Immature natural killer cell (primary cell): Measurements from ENCODE around the gene TCTA. TPM values are rescaled to one million over a fixed set of nuclear protein-coding genes. Genes with fewer than 3 reads are reported as not detected.

Experiments
- DNase-seq, 3 donors: peaks; one replicate each; pipeline ENCODE4 v3.0.0; 2022; ENCODE audit warnings: mixed read lengths in 1 of 3
- H3K27ac Mint-ChIP-seq, 6 donors: one replicate each; pipeline ENCODE4 v1.8.0; 2020; ENCODE audit warnings: mixed read lengths in 6 of 6, mild to moderate bottlenecking in 5 of 6, inconsistent platforms in 4 of 6, moderate library complexity in 3 of 6
- H3K27me3 Mint-ChIP-seq, 3 donors: one replicate each; pipeline ENCODE4 v1.8.0; 2020 to 2021; ENCODE audit warnings: low read depth in 3 of 3, mild to moderate bottlenecking in 3 of 3, mixed read lengths in 3 of 3, moderate library complexity in 3 of 3, inconsistent platforms in 1 of 3
- H3K36me3 Mint-ChIP-seq, 3 donors: one replicate each; pipeline ENCODE4 v1.8.0; 2020; ENCODE audit warnings: mixed read lengths in 3 of 3, inconsistent platforms in 2 of 3, mild to moderate bottlenecking in 2 of 3
- H3K4me1 Mint-ChIP-seq, 2 donors: one replicate each; pipeline ENCODE4 v1.8.0; 2020; ENCODE audit warnings: inconsistent platforms in 2 of 2, mild to moderate bottlenecking in 2 of 2, mixed read lengths in 2 of 2, moderate library complexity in 1 of 2
- H3K4me3 Mint-ChIP-seq, 5 donors: one replicate each; pipeline ENCODE4 v1.8.0; 2020; ENCODE audit warnings: mild to moderate bottlenecking in 5 of 5, mixed read lengths in 5 of 5, inconsistent platforms in 3 of 5, moderate library complexity in 3 of 5
- H3K9me3 Mint-ChIP-seq, 6 donors: one replicate each; pipeline ENCODE4 v1.8.0; 2020; ENCODE audit warnings: mild to moderate bottlenecking in 6 of 6, mixed read lengths in 6 of 6, inconsistent platforms in 4 of 6, moderate library complexity in 3 of 6
- polyA plus RNA-seq, 3 donors: library from polyadenylated mRNA; unstranded; fragments of 300-500 nt; fragmentation: Illumina TruSeq; gene quantifications; one replicate each; pipeline ENCODE4 v1.2.3, GENCODE V29; 2021

Gene TCTA
- polyA plus RNA-seq, 3 donors from 2014 or later: 57.3 to 86.2 (median 62.6) TPM

DNA sequence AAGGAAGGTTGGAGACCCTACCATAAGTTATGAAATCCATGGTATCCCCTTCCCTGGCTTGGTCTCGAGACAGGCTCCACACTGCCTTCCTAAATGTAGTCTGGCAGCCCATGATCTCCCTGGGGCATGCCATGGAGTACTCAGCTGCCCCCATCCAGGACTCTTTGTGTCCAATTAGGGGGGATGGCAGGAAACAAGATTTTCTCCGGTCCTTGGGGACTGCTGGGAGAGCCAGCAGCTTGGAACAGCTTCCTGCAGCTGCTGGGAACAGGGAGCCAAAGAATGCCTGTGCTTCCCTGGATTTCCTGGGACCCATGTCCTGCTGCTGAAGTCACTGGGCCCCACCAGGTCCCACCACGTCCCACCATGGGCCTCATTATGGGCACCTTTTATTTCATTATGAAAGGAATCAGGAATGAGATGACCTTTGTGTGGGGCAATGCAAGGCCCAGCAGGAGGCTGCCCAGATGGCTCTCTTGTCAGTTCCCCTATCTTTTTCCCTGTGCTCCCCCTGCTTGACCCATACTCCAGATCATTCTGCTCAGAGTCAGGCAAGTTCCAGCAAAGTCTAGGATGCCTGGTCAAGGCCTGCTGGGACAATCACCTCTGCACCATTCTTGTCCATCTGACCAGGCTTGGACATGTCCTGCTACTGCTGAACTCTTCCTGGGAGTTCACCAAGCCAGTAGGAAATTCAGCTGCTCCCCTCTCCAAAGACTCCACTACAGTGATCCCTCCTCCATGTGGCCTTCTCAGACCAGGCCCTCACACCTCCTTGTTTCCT, 42.9 kb downstream of the TCTA start:
- Mint-ChIP-seq H3K4me3 (no peak overlapping the region), H3K36me3 (no peaks in the 10 kb centered on the region), H3K27me3 (peaks cover 0 to 3% (median 2%) of the 10 kb centered on the region in 3 donors), H3K9me3 (no peaks in the 10 kb centered on the region), H3K27ac (peak overlapping the region in 2 of 6 donors; percentile 30 to 39), H3K4me1 (no peaks in the 10 kb centered on the region)
- DNase-seq: no peak

DNA sequence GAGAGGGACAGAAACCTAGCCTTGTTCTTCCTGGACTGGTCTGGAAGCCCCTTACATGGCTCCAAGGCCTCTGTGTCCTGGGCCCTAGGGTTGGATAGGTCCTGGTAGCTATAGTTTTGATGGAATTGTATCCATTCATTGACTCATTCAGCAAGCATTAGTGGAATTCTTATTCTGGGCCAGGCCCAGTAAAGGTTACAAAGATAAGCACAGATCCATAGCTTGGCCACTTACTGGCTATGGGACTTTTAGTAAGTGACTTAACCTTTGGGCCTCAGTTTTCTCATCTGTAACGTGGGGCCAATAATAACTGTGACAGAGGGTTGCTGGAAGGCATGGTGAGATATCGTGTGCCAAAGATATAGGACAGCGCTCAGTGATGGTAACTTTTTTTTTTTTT, 44.2 kb downstream of the TCTA start:
- Mint-ChIP-seq H3K4me3 (no peak overlapping the region), H3K4me1 (no peaks in the 10 kb centered on the region), H3K9me3 (no peaks in the 10 kb centered on the region), H3K36me3 (no peaks in the 10 kb centered on the region), H3K27me3 (peaks cover 0 to 3% (median 2%) of the 10 kb centered on the region in 3 donors), H3K27ac (no peak overlapping the region)
- no peak for DNase-seq

DNA sequence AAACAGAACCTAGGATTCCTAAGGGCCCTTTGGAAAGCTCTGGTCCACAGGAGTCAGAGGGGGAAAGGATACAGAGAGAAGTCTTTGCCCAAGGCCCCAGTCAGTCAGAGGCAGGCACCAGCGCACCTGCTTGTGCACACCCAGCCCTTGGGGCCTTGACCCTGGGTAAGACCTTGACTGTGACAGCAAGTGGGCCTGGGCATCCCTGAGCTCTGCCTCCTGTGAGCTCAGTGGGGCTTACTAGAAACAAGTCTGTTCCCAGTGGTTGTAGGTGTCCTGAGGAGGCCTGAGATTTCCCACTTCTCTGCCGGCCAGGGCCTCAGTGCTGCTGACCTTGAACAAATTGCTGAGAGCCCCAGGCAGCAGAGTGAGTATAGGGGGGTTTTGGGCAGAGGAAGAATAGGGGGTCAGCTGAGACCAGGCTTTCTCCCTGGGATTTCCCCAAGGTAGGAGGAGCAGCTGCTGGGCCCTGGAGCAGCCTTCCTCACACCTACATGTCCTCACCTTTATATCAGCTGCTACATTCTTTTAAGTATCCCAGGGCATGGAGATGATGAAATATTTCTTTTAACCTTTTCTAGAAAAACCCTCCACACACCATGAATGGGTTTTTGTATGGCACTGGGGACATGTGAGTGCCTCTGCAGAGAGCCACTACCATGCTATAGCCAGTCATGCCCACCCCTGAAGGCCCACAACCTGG, 48.1 kb downstream of the TCTA start:
- DNase-seq: no peak
- H3K4me1 Mint-ChIP-seq: no peaks in the 10 kb centered on the region
- no peaks in the 10 kb centered on the region for H3K36me3 Mint-ChIP-seq
- H3K4me3 Mint-ChIP-seq: no peak overlapping the region
- peaks cover 0 to 2% (median 0%) of the 10 kb centered on the region in 3 donors for H3K27me3 Mint-ChIP-seq
- no peak overlapping the region for H3K27ac Mint-ChIP-seq
- H3K9me3 Mint-ChIP-seq: no peaks in the 10 kb centered on the region

DNA sequence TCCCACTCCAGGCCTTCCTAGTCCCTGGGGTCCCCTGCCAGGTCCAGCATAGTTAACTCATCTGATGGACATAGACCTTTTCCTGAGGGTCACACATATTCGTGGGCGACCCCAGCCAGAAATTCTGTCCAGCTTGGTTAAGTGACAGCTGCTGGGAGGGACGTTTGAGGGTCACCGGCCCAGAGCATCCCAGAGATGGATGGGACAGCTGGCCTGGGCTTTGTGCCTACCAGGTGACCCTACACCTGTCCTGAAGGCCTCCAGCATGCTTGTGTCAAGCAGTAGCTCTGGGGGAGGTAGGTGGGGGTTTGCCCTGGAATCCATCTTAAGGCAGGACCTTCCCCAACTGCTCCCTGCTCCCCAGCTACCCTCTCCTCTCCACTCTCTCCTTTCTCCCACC, 48.7 kb downstream of the TCTA start:
- Mint-ChIP-seq H3K9me3 (no peaks in the 10 kb centered on the region), H3K4me1 (no peaks in the 10 kb centered on the region), H3K36me3 (no peaks in the 10 kb centered on the region), H3K27ac (no peak overlapping the region), H3K27me3 (peaks cover 0 to 2% (median 0%) of the 10 kb centered on the region in 3 donors), H3K4me3 (no peak overlapping the region)
- DNase-seq: no peak

GRCh38 chr3:49461443-49462171, 49.4 kb downstream of the TCTA start:
- H3K4me3 Mint-ChIP-seq: no peak overlapping the region
- no peaks in the 10 kb centered on the region for H3K4me1 Mint-ChIP-seq
- DNase-seq: no peak
- no peak overlapping the region for H3K27ac Mint-ChIP-seq
- no peaks in the 10 kb centered on the region for H3K9me3 Mint-ChIP-seq
- H3K27me3 Mint-ChIP-seq: peaks cover 0 to 2% (median 0%) of the 10 kb centered on the region in 3 donors
- H3K36me3 Mint-ChIP-seq: no peaks in the 10 kb centered on the region

DNA sequence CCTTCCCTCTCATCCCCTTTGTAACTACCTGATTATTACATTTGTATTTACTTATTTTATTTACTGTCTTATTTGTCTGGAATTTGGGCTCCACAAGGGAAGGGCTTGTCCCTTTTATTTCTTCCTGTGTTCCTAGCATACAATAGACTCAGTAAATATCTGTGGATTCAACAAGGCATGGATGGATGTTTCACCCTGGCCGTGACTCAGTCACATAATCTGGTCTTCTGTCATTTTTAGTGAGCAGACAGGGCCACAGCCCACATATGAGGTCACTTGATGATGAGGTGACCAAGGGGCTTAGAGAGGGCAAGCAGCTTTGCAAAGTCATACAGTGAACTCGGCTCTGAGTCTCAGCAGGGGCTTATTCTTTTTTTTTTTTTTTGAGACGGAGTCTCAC, 50.0 kb downstream of the TCTA start:
- Mint-ChIP-seq H3K4me1 (no peaks in the 10 kb centered on the region), H3K27me3 (peaks cover 0 to 2% (median 0%) of the 10 kb centered on the region in 3 donors), H3K36me3 (no peaks in the 10 kb centered on the region), H3K27ac (no peak overlapping the region), H3K4me3 (no peak overlapping the region), H3K9me3 (no peaks in the 10 kb centered on the region)
- DNase-seq: no peak

DNA sequence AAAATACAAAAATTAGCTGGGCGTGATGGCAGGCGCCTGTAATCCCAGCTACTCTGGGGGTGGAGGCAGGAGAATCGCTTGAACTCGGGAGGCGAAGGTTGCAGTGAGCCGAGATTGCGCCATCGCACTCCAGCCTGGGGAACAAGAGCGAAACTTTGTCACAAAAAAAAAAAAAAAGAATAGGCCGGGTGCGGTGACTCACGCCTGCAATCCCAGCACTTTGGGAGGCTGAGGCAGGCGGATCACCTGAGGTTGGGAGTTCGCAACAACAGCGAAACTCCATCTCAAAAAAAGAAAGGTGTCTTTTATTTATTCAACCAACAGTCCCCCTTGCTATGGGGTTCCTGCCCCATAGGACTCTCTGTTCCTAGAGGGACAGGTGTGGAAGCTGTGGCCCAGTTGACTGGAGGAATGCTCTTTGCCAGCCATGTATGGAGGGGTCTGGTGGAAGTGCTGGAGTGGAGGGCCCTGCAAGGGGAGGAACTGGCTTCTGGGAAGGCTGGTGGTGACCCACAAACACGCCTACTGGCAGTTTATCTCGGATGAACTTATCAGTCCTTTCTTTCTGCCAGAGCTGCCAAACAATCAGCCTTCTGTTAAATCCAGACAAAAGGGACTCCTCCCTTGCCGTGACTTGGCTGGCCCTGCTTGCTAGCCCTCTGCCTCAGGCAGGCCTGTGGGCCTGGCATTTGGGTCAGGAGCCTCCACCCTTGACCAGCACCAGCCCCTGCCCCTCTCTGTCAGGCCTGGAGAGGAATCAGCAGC, 53.2 kb downstream of the TCTA start:
- no peak for DNase-seq
- Mint-ChIP-seq H3K36me3 (no peaks in the 10 kb centered on the region), H3K4me1 (peaks cover 6 to 7% of the 10 kb centered on the region in 2 donors), H3K27ac (no peak overlapping the region), H3K4me3 (no peak overlapping the region), H3K9me3 (no peaks in the 10 kb centered on the region), H3K27me3 (peaks cover 0 to 1% (median 1%) of the 10 kb centered on the region in 3 donors)

Other genes starting within 250 kb of the TCTA start
- gene CCDC71, start 246.1 kb upstream of the TCTA start, polyA plus RNA-seq: 1 to 10 TPM; 1.1 to 2.0 (median 1.7) TPM
- gene KLHDC8B, start 240.8 kb upstream of the TCTA start, polyA plus RNA-seq: 1 to 10 TPM; 1.6 to 3.1 (median 2.1) TPM
- 1 to 10 TPM in 2 of 3 donors, under 1 TPM in 1; 0.74 to 2.5 (median 1.5) TPM for gene C3orf62, start 135.2 kb upstream of the TCTA start, polyA plus RNA-seq
- 10 to 100 TPM; 52.7 to 84.0 (median 76.1) TPM for gene USP4, start 72.4 kb upstream of the TCTA start, polyA plus RNA-seq
- 100 to 1,000 TPM; 127 to 194 (median 131) TPM for gene GPX1, start 54.1 kb upstream of the TCTA start, polyA plus RNA-seq
- gene RHOA, start 447 bp upstream of the TCTA start, polyA plus RNA-seq: 1,000 to 10,000 TPM in 1 of 3 donors, 100 to 1,000 TPM in 2; 863 to 1,056 (median 891) TPM
- gene AMT, start 10.1 kb downstream of the TCTA start, polyA plus RNA-seq: 1 to 10 TPM; 2.9 to 8.2 (median 4.8) TPM
- 10 to 100 TPM in 1 of 3 donors, 1 to 10 TPM in 2; 3.2 to 11.9 (median 4.2) TPM for gene NICN1, start 16.9 kb downstream of the TCTA start, polyA plus RNA-seq
- gene DAG1, start 57.8 kb downstream of the TCTA start, polyA plus RNA-seq: 1 to 10 TPM; 3.2 to 6.0 (median 3.7) TPM
- gene BSN, start 142.1 kb downstream of the TCTA start, polyA plus RNA-seq: under 1 TPM in 1 of 3 donors, not detected in 2; 0.42 TPM